Epithelial cell of prostate (primary cell): Measurements from ENCODE around the gene SPHK1.
A peak's percentile ranks its signal among the peaks of the same experiment; 100 is the strongest.
"Not testable (repeated sequence)": the region's sequence is repeated elsewhere in the genome, so short reads cannot be mapped to it uniquely, and the experiment has no call there.

Experiments
- DNase-seq: peaks from one replicate; pipeline ENCODE4 v3.0.0-alpha.2; 2011; ENCODE audit warnings: low read depth, low spot score
- H3K27ac ChIP-seq: fragments of 450-650 bp; 2 replicates; pipeline ENCODE4 v1.5.1; 2017; ENCODE audit warnings: mild to moderate bottlenecking

SPHK1 gene

GRCh38 chr17:76384222-76384986 lies at the start of gene SPHK1:
TSS of gene SPHK1 (plus strand) at chr17:76384609. CDS start at chr17:76385645, 1,036 bp downstream.
- peak within 1 kb of the TSS; percentile 93 for H3K27ac ChIP-seq

GRCh38 chr17:76335716-76336381 lies 48.6 kb upstream of the SPHK1 start:
- no peak overlapping the region for H3K27ac ChIP-seq
- no peak for DNase-seq

More at GRCh38 chr17:76384222-76384986, at the start of gene SPHK1:
- DNase-seq = peak; percentile 40

DNA sequence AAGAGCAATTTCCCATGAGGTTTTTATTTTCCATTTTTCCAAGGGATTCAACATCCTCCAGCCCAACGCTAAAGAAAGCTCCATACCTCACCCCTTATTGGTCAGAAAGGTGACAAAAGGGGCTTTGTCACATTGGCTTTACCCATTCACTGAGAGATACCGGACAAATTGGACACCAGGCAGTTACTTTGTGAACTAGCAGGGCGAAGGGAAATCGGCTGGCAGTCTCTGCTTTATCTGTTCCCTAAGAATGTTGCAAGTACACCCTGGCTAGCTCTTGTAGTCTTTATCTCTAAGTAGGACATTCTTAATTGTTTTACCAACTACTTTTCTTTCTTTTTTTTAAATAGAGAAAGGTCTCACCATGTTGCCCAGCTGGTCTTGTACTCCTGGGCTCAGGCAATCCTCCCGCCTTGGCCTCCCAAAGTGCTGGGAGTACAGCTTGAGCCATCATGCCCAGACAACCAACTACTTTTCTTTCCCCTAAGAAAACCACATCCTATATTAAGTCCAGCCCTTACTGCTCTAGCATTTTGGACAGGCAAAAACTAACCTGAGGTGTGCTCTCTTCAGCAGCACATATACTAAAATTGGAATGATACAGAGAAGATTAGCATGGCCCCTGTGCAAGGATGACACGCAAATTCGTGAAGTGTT lies 47.5 kb upstream of the SPHK1 start:
- DNase-seq = no peak
- no peak overlapping the region for H3K27ac ChIP-seq

DNA sequence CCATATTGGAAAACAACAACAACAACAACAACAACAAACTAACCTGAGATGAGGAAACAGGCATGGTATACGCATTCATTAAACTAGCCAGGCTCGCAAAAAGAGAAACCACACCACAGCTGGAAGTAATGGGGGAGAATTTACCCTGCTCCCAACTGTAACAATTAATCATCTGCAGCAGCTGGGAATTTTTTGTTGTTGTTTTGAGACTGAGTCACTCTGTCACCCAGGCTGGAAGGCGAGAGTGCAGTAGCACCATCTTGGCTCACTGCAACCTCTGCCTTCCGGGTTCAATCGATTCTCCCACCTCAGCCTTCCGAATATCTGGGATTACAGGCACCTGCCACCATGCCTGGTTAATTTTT lies 47.0 kb upstream of the SPHK1 start:
- no peak overlapping the region for H3K27ac ChIP-seq
- DNase-seq = no peak

- no peak for DNase-seq
- H3K27ac ChIP-seq = no peak overlapping the region
Measured at GRCh38 chr17:76341301-76341700, 43.1 kb upstream of the SPHK1 start.

DNA sequence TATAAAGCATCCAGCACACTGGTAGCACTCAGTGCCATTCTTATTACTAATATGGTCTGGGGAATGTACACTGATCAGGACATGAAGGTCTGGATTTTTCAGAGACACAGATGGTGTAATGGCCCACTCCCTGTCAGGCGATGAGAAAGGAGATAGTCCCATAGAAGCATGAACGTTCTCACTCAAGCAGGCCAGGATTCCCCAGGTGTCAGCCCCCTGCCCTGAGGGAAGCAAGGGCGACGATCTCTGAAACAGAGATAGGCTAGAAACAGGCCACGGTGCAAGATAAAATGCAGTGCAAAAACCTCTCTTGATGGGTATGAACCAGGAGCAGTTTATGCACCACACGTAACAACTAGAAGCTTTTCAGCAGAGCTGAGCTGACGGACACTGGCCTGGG lies 41.3 kb upstream of the SPHK1 start:
- no peak overlapping the region for H3K27ac ChIP-seq
- no peak for DNase-seq

DNA sequence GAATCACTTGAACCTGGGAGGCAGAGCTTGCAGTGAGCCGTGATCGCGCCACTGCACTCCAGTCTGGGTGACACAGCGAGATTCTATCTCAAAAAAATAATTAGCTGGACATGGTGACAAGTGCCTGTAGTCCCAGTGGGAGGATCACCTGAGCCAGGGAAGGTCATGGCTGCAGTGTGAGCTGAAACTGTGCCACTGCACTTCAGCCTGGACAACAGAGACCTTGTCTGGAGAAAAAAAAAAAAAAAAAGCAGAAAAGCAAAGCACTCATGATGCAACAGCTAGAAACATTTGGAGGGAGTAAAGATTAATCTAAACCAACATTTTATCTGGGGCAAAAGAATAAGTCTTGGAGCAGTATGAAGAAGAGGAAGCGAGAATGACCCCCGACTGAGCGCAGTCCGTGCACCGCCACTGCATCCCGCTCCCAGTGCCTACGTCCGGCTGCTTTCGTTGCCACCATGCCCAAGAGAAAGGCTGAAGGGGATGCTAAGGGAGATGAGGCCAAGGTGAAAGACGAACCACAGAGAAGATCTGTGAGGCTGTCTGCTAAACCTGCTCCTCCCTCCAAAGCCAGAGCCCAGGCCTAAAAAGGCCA lies 38.9 kb upstream of the SPHK1 start:
- no peak overlapping the region for H3K27ac ChIP-seq
- DNase-seq = no peak

DNA sequence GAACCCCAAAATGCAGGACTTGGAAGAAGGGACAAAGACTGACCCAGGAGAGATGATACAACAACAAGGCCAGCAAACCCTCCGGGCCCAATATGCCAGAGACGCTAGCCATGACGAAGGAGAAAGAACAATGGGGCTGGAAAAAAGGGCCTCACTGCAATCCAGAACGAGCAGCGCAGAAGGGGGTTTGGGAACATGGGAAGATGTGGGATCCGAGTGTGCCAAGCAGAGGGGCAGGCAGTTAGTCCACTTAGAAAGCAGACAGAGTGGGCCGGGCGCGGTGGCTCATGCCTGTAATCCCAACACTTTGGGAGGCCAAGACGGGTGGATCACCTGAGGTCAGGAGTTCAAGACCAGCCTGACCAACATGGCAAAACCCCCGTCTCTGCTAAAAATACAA lies 37.5 kb upstream of the SPHK1 start:
- DNase-seq, H3K27ac ChIP-seq: not testable (repeated sequence)

DNA sequence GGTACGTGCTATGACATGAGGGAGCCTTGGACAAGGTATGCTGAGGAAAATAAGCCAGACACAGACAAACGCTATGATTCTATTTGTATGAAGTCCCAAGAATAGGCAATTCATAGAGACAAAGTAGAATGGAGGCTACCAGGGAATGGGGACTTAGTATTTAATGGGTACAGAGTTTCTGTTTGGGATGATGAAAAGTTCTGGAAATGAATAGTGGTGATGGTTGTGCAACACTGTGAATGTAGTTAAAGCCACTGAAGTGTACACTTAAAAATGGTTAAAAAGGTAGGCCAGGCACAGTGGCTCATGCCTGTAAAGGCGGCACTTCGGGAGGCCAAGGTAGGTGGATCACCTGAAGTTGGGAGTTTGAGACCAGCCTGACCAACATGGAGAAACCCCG lies 33.9 kb upstream of the SPHK1 start:
- H3K27ac ChIP-seq = no peak overlapping the region
- DNase-seq = no peak

- DNase-seq = no peak
- no peak overlapping the region for H3K27ac ChIP-seq
Measured at GRCh38 chr17:76351526-76352071, 32.8 kb upstream of the SPHK1 start.

- no peak for DNase-seq
Measured at GRCh38 chr17:76353004-76353598, 31.3 kb upstream of the SPHK1 start.

GRCh38 chr17:76353599-76354316 lies 30.7 kb upstream of the SPHK1 start, which contains the start of gene PRPSAP1:
TSS of gene PRPSAP1 (minus strand) at chr17:76353916. CDS start at chr17:76353703, 213 bp downstream.
- peak; percentile 64 for DNase-seq
- peak within 1 kb of the TSS; percentile 87 for H3K27ac ChIP-seq

More at GRCh38 chr17:76353004-76353598, 31.3 kb upstream of the SPHK1 start:
- H3K27ac ChIP-seq = peak overlapping the region; percentile 87

DNA sequence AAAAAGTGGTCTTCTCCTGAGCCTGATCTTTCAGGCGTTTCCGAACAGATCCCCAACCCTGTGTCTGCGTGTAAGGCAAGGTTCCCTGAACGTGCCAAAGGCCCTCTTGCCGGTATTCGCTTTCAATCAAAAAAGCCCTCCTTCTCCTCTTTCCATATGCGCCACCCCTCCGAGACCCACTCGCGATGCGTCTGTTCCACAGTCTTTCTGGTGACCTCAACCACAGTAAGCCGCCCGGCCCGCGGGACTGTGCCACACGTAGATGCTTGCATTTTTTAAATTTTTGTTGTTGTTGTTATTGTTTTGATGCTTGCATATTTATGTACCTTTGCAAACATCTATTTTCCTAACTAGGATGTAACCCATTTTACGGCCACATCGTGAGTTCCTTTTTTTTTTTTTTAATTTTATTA lies 30.1 kb upstream of the SPHK1 start:
- DNase-seq = no peak
- H3K27ac ChIP-seq = peak overlapping the region; percentile 87

GRCh38 chr17:76354747-76355310 lies 29.6 kb upstream of the SPHK1 start:
- DNase-seq = no peak

DNA sequence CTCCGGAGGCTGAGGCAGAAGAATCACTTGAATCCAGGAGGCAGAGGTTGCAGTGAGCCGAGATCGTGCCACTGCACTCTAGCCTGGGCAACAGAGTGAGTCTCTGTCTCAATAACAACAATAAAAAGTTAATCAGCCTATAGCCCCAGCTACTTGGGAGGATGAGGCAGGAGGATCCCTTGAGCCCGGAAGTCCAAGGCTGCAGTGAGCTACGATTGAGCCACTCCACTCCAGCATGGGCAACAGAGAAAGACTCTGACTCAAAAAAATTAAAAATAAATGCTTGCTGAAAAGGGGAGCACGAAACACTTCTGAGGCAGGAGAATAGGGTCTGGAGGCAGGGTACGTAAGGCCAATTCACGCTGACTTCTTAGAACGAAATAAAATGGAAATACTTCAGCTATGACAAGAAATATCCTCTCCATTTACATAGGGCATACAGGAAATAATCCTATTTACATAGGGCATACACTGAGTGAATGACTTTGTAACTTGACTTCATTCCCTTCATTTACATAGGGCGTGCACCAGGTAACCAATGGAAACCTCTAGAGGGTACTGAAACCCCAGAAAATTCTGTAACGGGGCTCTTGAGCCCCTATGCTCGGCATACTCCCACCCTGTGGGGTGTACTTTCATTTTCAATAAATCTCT lies 27.5 kb upstream of the SPHK1 start:
- no peak for DNase-seq
- H3K27ac ChIP-seq = peak overlapping the region; percentile 26

More at GRCh38 chr17:76354747-76355310, 29.6 kb upstream of the SPHK1 start:
- no peak overlapping the region for H3K27ac ChIP-seq

GRCh38 chr17:76357597-76358158 lies 26.7 kb upstream of the SPHK1 start:
- no peak for DNase-seq
- no peak overlapping the region for H3K27ac ChIP-seq

DNA sequence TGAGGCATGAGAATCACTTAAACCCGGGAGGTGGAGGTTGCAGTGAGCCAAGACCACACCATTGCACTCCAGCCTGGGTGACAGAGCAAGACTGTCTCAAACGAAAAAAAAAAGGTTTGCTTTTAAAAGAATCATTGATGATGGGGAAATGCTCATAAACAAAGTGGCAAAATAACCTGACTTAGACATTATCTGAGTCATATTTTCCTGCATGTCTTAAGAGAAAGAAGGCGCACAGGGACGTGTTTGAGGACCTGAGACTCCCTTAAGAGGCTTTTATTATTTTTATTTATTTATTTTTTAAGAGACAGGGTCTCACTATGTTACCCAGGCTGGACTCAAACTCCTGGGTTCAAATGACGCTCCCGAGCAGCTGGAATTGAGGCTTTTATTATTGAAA lies 25.0 kb upstream of the SPHK1 start:
- no peak overlapping the region for H3K27ac ChIP-seq

DNA sequence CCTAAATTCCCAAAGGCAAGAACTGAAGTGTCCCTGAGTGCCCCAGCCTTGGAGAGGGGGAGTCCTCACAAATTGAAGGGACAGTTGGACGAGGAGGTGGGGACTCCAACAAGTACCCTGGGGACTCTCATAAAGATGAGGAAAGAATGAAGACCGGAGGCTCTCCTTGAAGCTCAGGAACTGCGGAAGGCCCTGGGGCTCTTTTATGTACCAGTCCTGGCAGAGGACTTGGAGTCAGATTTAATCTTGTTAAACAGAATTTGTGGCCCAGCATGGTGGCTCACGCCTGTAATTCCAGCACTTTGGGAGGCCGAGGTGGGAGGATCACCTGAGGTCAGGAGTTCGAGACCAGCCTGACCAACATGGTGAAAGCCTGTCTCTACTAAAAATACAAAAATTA lies 24.6 kb upstream of the SPHK1 start:
- not testable (repeated sequence) for H3K27ac ChIP-seq, DNase-seq

More for the DNA sequence above, 25.0 kb upstream of the SPHK1 start:
- DNase-seq = no peak
